HepG2 (cell line): ENCODE measurements around the gene KREMEN1. TPM values are rescaled to one million over a fixed set of nuclear protein-coding genes. Genes with fewer than 3 reads are reported as not detected.

Experiments used
- CEBPG ChIP-seq: IDR thresholded peaks from 2 replicates; pipeline ENCODE4 v1.6.1; 2016
- GATAD1 ChIP-seq: IDR thresholded peaks from 2 replicates; pipeline ENCODE4 v1.6.1; 2016; ENCODE audit warnings: missing genetic modification reagents, missing compliant biosample characterization
- GATAD2A ChIP-seq: IDR thresholded peaks from 2 replicates; pipeline ENCODE4 v1.6.1; 2016
- HOXD1 ChIP-seq: sonication (generic); formaldehyde crosslinking; IDR thresholded peaks from 2 replicates; pipeline ENCODE4 v1.5.0; 2020; ENCODE audit warnings: missing genetic modification reagents
- IKZF1 ChIP-seq: fragments of 450-650 bp; IDR thresholded peaks from 2 replicates; pipeline ENCODE4 v1.7.1; 2016
- IKZF5 ChIP-seq: IDR thresholded peaks from 2 replicates; pipeline ENCODE4 v1.6.1; 2018; ENCODE audit warnings: missing genetic modification reagents, mild to moderate bottlenecking, missing compliant biosample characterization
- NCOR1 ChIP-seq: fragments of 200-600 bp; sonication (generic); IDR thresholded peaks from 2 replicates; pipeline ENCODE4 v1.7.0; 2017; ENCODE audit warnings: antibody characterized with exemption, low read length, borderline replicate concordance
- POGZ ChIP-seq: sonication (generic); formaldehyde crosslinking; IDR thresholded peaks from 2 replicates; pipeline ENCODE4 v1.4.0; 2020; ENCODE audit warnings: mild to moderate bottlenecking, missing genetic modification reagents
- RBM22 ChIP-seq: fragments of 200-400 bp; formaldehyde crosslinking; optimal IDR thresholded peaks from 2 replicates; pipeline ENCODE3; 2017; ENCODE audit warnings: mild to moderate bottlenecking, low read length, moderate library complexity
- SAP130 ChIP-seq: IDR thresholded peaks from 2 replicates; pipeline ENCODE4 v1.6.1; 2016; ENCODE audit warnings: low read depth
- SRY ChIP-seq: sonication (generic); formaldehyde crosslinking; IDR thresholded peaks from 2 replicates; pipeline ENCODE4 v1.8.0; 2022; ENCODE audit warnings: mild to moderate bottlenecking, missing genetic modification reagents
- TMF1 ChIP-seq: sonication (generic); formaldehyde crosslinking; IDR thresholded peaks from 2 replicates; pipeline ENCODE4 v1.8.1; 2022; ENCODE audit warnings: low read depth, missing genetic modification reagents
- TSC22D2 ChIP-seq: sonication (generic); formaldehyde crosslinking; IDR thresholded peaks from 2 replicates; pipeline ENCODE4 v1.5.1; 2020; ENCODE audit warnings: missing genetic modification reagents, mild to moderate bottlenecking, borderline replicate concordance
- ZBTB49 ChIP-seq: sonication (generic); formaldehyde crosslinking; IDR thresholded peaks from 2 replicates; pipeline ENCODE4 v1.4.0; 2020; ENCODE audit warnings: missing genetic modification reagents, borderline replicate concordance
- ZNF136 ChIP-seq: sonication (generic); formaldehyde crosslinking; IDR thresholded peaks from 2 replicates; pipeline ENCODE4 v1.8.1; 2022; ENCODE audit warnings: low read depth, mild to moderate bottlenecking, moderate library complexity, missing genetic modification reagents
- ZNF263 ChIP-seq: sonication (generic); formaldehyde crosslinking; IDR thresholded peaks from 2 replicates; pipeline ENCODE4 v1.4.0; 2020; ENCODE audit warnings: missing genetic modification reagents
- ZNF337 ChIP-seq: sonication (generic); formaldehyde crosslinking; IDR thresholded peaks from 2 replicates; pipeline ENCODE4 v1.5.1; 2020; ENCODE audit warnings: missing genetic modification reagents, low read depth, mild to moderate bottlenecking, borderline replicate concordance
- ZNF33B ChIP-seq: sonication (generic); formaldehyde crosslinking; IDR thresholded peaks from 2 replicates; pipeline ENCODE4 v1.5.1; 2020; ENCODE audit warnings: mild to moderate bottlenecking, missing genetic modification reagents
- ZNF382 ChIP-seq: sonication (generic); formaldehyde crosslinking; IDR thresholded peaks from 2 replicates; pipeline ENCODE4 v1.5.0; 2020; ENCODE audit warnings: missing genetic modification reagents, mild to moderate bottlenecking, borderline replicate concordance
- ZNF431 ChIP-seq: sonication (generic); formaldehyde crosslinking; IDR thresholded peaks from 2 replicates; pipeline ENCODE4 v1.9.0; 2022; ENCODE audit warnings: missing genetic modification reagents, low read depth, mild to moderate bottlenecking, borderline replicate concordance
- ZNF567 ChIP-seq: sonication (generic); formaldehyde crosslinking; IDR thresholded peaks from 2 replicates; pipeline ENCODE4 v1.8.1; 2023; ENCODE audit warnings: mild to moderate bottlenecking, missing genetic modification reagents, borderline replicate concordance
- ZNF703 ChIP-seq: sonication (generic); formaldehyde crosslinking; IDR thresholded peaks from 2 replicates; pipeline ENCODE4 v1.5.1; 2020; ENCODE audit warnings: missing genetic modification reagents, mild to moderate bottlenecking, moderate library complexity, borderline replicate concordance
- ZNF768 ChIP-seq: sonication (generic); formaldehyde crosslinking; IDR thresholded peaks from 2 replicates; pipeline ENCODE4 v1.4.0; 2020; ENCODE audit warnings: missing genetic modification reagents
- ZNF775 ChIP-seq: sonication (generic); formaldehyde crosslinking; IDR thresholded peaks from 2 replicates; pipeline ENCODE4 v1.4.0; 2020; ENCODE audit warnings: missing genetic modification reagents, mild to moderate bottlenecking, moderate library complexity, borderline replicate concordance
- ZNF777 ChIP-seq: sonication (generic); formaldehyde crosslinking; IDR thresholded peaks from 2 replicates; pipeline ENCODE4 v1.4.0; 2020; ENCODE audit warnings: missing genetic modification reagents
- polyA plus RNA-seq, 8 experiments: library from polyadenylated mRNA; depleted of rRNA in 3 of 8; stranded (reverse) in 7 of 8; unstranded in 1 of 8; fragments of >200 nt; fragmentation: Illumina TruSeq in 4 of 8; extraction: Trizol in 4 of 8; gene quantifications; 2 replicates each; pipeline versions ENCODE4 v1.2.1 to v1.2.3, GENCODE V29; 2011 to 2016; ENCODE audit warnings: low read depth in 4 of 8, missing spikeins in 1 of 8, mixed read lengths in 1 of 8; ENCODE audit not compliant: insufficient read depth in 1 of 8
- total RNA-seq, 5 experiments: library from RNA; depleted of rRNA; stranded (reverse); fragments of >200 nt; fragmentation: Illumina TruSeq; extraction: Trizol; gene quantifications; 2 replicates each; pipeline ENCODE4 v1.2.3, GENCODE V29; 2016; ENCODE audit warnings: low read depth in 1 of 5
- TF ChIP-seq, protein P1 (sequence below): sonication (generic); formaldehyde crosslinking; IDR thresholded peaks from 2 replicates; pipeline ENCODE4 v1.4.0; 2020; ENCODE audit warnings: missing genetic modification reagents, mild to moderate bottlenecking, borderline replicate concordance

The KREMEN1 gene
- total and polyA plus RNA-seq, 2 of the 13 experiments (the other 11 are each of a cell fraction or from before 2014, with no cell fraction given): 9.8 to 13.8 TPM

DNA sequence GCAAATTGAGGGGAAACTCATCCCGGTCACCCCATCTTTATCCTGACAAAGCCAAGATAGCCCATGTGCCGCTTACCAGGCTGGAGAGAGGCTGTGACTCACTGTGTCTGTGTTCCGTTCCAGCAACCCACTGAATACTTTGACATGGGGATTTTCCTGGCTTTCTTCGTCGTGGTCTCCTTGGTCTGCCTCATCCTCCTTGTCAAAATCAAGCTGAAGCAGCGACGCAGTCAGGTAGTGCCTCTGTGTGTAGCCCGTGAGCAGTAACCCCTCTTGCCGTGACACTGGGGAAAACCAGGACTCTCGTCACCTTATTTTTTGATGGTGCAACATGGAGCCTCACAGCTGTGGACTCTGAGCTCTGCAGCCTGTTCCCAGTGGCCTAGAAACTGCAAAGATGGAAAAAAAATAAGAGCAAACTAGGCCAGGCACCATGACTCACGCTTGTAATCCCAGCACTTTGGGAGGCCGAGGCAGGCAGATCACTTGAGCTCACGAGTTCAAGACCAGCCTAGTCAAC is 28.1 kb upstream of the KREMEN1 start (continued):
- TF ChIP-seq POGZ (peak; percentile 56; the same call in 1 of the 2 replicates), ZNF136 (CRISPR knock-in tag) (no peak), SRY (CRISPR knock-in tag) (no peak), ZNF431 (no peak), HOXD1 (CRISPR knock-in tag) (no peak), ZNF777 (no peak), TSC22D2 (no peak), ZNF768 (CRISPR knock-in tag) (no peak), IKZF5 (CRISPR knock-in tag) (no peak), ZNF263 (CRISPR knock-in tag) (no peak), ZNF337 (CRISPR knock-in tag) (no peak), NCOR1 (0 out of 2 replicates have a peak, but pooled peaks have one; percentile 36), ZNF382 (CRISPR knock-in tag) (no peak), GATAD2A (CRISPR knock-in tag) (peak; percentile 51; the same call in 1 of the 2 replicates), ZNF567 (CRISPR knock-in tag) (no peak), ZBTB49 (CRISPR knock-in tag) (no peak), ZNF703 (no peak), TMF1 (no peak), ZNF775 (no peak), SAP130 (CRISPR knock-in tag) (0 out of 2 replicates have a peak, but pooled peaks have one; percentile 19), IKZF1 (no peak), RBM22 (peak; percentile 64), CEBPG (CRISPR knock-in tag) (peak; percentile 28; the same call in 1 of the 2 replicates), GATAD1 (CRISPR knock-in tag) (no peak), ZNF33B (CRISPR knock-in tag) (no peak)
- TF ChIP-seq, protein P1, sequence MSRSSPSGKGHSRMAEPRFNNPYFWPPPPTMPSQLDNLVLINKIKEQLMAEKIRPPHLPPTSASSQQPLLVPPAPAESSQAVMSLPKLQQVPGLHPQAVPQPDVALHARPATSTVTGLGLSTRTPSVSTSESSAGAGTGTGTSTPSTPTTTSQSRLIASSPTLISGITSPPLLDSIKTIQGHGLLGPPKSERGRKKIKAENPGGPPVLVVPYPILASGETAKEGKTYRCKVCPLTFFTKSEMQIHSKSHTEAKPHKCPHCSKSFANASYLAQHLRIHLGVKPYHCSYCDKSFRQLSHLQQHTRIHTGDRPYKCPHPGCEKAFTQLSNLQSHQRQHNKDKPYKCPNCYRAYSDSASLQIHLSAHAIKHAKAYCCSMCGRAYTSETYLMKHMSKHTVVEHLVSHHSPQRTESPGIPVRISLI (CRISPR knock-in tag): peak; percentile 72; the same call in 1 of the 2 replicates
